NT2/D1 (cell line): Measurements from ENCODE around the gene CHRNA9.

ENCODE experiments used
- DNase-seq: peaks from one replicate; pipeline ENCODE4 v3.0.0-alpha.2; 2011; ENCODE audit warnings: low read depth, low spot score
- H3K27me3 ChIP-seq: 2 replicates; pipeline ENCODE4 v1.6.0; 2011; ENCODE audit warnings: mild to moderate bottlenecking; ENCODE audit not compliant: insufficient read length, insufficient read depth
- H3K36me3 ChIP-seq: 2 replicates; pipeline ENCODE4 v1.6.1; 2011; ENCODE audit warnings: mild to moderate bottlenecking, low read length, mixed read lengths; ENCODE audit not compliant: insufficient read depth, insufficient read length
- H3K4me1 ChIP-seq: 2 replicates; pipeline ENCODE4 v1.5.1; 2011; ENCODE audit not compliant: insufficient read depth, insufficient read length
- H3K4me3 ChIP-seq: 2 replicates; pipeline ENCODE4 v1.5.1; 2011; ENCODE audit warnings: low read depth; ENCODE audit not compliant: insufficient read length
- H3K9ac ChIP-seq: 2 replicates; pipeline ENCODE4 v1.6.0; 2011; ENCODE audit warnings: low read depth; ENCODE audit not compliant: insufficient read length
- H3K9me3 ChIP-seq: 2 replicates; pipeline ENCODE4 v1.5.1; 2011; ENCODE audit warnings: mild to moderate bottlenecking, low read length; ENCODE audit not compliant: insufficient read depth
- SUZ12 ChIP-seq: IDR thresholded peaks from 2 replicates; pipeline ENCODE4 v1.6.1; 2011; ENCODE audit not compliant: insufficient read length, insufficient read depth; ENCODE audit errors: extremely low read depth
- YY1 ChIP-seq: IDR thresholded peaks from 2 replicates; pipeline ENCODE4 v1.6.1; 2011; ENCODE audit not compliant: insufficient read length, insufficient read depth
- ZNF274 ChIP-seq: IDR thresholded peaks from 2 replicates; pipeline ENCODE4 v1.6.1; 2011; ENCODE audit warnings: mild to moderate bottlenecking, low read depth, low read length

CHRNA9 gene

GRCh38 chr4:40331961-40332360 lies 3.2 kb upstream of the CHRNA9 start:
- no peak overlapping the region for H3K4me3 ChIP-seq
- DNase-seq = no peak
- H3K27me3 ChIP-seq = no peaks in the 10 kb centered on the region
- H3K36me3 ChIP-seq = no peaks in the 10 kb centered on the region
- TF ChIP-seq ZNF274 = no peak
- no peak for TF ChIP-seq SUZ12
- H3K9ac ChIP-seq = no peak overlapping the region
- peaks cover 8% of the 10 kb centered on the region; the same call in 1 of the 2 replicates for H3K9me3 ChIP-seq
- H3K4me1 ChIP-seq = peaks cover 2% of the 10 kb centered on the region

GRCh38 chr4:40333921-40334352 lies 1.2 kb upstream of the CHRNA9 start:
- Histone ChIP-seq H3K4me3 (no peak overlapping the region), H3K27me3 (no peaks in the 10 kb centered on the region), H3K36me3 (no peaks in the 10 kb centered on the region), H3K4me1 (peaks cover 2% of the 10 kb centered on the region), H3K9me3 (peaks cover 8% of the 10 kb centered on the region; the same call in 1 of the 2 replicates), H3K9ac (no peak overlapping the region)
- TF ChIP-seq YY1 = no peak
- no peak for TF ChIP-seq ZNF274
- TF ChIP-seq SUZ12 = no peak
- DNase-seq = no peak

DNA sequence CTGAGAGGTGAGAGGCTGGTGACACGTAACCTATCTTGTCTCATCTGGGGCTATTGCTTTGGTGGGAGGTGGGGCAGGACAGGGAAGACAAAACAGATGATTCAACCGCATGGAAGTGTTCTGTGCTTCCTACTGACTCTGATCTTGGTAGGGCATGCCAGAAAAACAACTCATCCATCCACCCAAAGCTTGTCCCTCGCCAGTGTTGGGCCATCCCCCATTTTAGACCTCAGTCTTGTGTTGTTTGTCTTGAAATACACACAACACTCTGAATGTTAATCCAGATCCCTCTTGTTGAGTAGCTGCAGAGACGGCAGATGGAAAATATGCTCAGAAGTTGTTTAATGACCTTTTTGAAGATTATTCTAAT lies 377 bp downstream of the CHRNA9 start:
- no peak for DNase-seq
- Histone ChIP-seq H3K4me3 (no peak overlapping the region), H3K9me3 (peaks cover 8% of the 10 kb centered on the region; the same call in 1 of the 2 replicates), H3K9ac (no peak overlapping the region), H3K36me3 (no peaks in the 10 kb centered on the region), H3K27me3 (no peaks in the 10 kb centered on the region), H3K4me1 (peaks cover 2% of the 10 kb centered on the region)
- no peak for TF ChIP-seq ZNF274
- TF ChIP-seq YY1 = no peak
- no peak for TF ChIP-seq SUZ12

DNA sequence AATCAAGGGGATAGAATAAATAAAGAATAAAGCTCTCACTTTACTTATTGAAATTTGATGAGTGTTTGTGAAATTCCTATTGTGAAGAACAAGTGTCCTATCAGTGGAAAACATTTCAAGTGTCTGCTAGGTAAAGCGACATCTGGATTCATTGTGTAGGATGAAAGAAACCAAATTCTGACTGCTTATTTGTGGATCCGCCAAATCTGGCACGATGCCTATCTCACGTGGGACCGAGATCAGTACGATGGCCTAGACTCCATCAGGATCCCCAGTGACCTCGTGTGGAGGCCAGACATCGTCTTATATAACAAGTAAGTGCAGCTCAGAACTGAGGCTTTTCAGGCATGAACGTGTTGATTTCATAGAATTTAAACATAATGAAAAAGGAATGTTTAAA lies 1.9 kb downstream of the CHRNA9 start:
- H3K4me3 ChIP-seq = no peak overlapping the region
- no peak for DNase-seq
- TF ChIP-seq YY1 = no peak
- TF ChIP-seq ZNF274 = no peak
- no peak for TF ChIP-seq SUZ12
- H3K9me3 ChIP-seq = peaks cover 8% of the 10 kb centered on the region; the same call in 1 of the 2 replicates
- peaks cover 2% of the 10 kb centered on the region for H3K4me1 ChIP-seq
- no peaks in the 10 kb centered on the region for H3K27me3 ChIP-seq
- H3K9ac ChIP-seq = no peak overlapping the region
- H3K36me3 ChIP-seq = no peaks in the 10 kb centered on the region

DNA sequence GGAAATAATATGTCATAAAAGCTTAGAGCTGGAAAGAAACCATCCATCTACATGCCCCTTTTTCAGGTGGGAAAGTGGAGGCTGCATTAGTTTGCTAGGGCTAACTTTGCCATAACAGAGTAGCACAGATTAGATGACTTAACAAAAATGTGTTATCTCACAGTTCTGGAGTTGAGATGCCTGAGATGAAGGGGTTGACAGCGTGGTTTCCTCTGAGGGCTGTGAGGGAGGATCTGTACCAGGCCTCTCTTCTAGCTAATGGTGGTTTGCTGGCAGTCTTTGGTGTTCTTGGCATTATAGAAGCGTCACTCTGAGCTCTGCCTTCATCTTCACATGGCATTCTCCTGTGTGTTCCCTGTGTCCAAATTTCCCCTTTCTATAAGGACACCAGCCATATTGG lies 2.4 kb downstream of the CHRNA9 start:
- Histone ChIP-seq H3K4me3 (no peak overlapping the region), H3K36me3 (no peaks in the 10 kb centered on the region), H3K4me1 (peaks cover 2% of the 10 kb centered on the region), H3K27me3 (no peaks in the 10 kb centered on the region), H3K9me3 (peaks cover 8% of the 10 kb centered on the region; the same call in 1 of the 2 replicates), H3K9ac (no peak overlapping the region)
- no peak for DNase-seq
- TF ChIP-seq ZNF274 = no peak
- no peak for TF ChIP-seq SUZ12
- TF ChIP-seq YY1 = no peak

DNA sequence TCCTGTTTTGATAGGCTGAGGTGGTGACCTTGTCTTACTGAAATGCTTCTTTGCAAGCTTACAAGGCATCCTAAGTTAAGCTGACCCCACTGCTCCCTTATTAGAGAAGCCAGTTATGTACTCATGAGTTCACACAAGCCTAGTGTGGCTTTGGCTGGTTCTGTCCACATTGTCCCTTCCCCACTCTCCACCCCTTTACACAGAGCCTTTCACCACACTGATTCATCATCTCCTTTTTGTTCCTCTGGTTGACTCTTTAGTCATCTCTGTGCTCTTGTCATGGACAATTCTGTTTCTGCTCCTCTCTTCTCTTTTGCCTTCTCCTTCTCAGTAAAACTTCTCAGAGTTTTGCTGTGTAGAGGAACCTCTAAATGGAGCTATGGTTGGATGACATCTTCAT lies 4.9 kb downstream of the CHRNA9 start:
- H3K27me3 ChIP-seq = no peaks in the 10 kb centered on the region
- H3K36me3 ChIP-seq = no peaks in the 10 kb centered on the region
- H3K9ac ChIP-seq = no peak overlapping the region
- H3K4me1 ChIP-seq = no peaks in the 10 kb centered on the region
- TF ChIP-seq ZNF274 (no peak), YY1 (no peak)
- no peaks in the 10 kb centered on the region; the same call in 1 of the 2 replicates for H3K9me3 ChIP-seq
- H3K4me3 ChIP-seq = no peak overlapping the region
- no peak for DNase-seq

- Histone ChIP-seq H3K36me3 (peaks cover 4% of the 10 kb centered on the region), H3K9ac (no peak overlapping the region), H3K27me3 (no peaks in the 10 kb centered on the region), H3K4me1 (no peaks in the 10 kb centered on the region), H3K9me3 (no peaks in the 10 kb centered on the region; the same call in 1 of the 2 replicates), H3K4me3 (no peak overlapping the region)
- no peak for TF ChIP-seq ZNF274
- TF ChIP-seq YY1 = no peak
- no peak for TF ChIP-seq SUZ12
- DNase-seq = no peak
These were observed 12.3 kb downstream of the CHRNA9 start for GRCh38 chr4:40347472-40347871.
